Endothelial cell (in vitro differentiated cells): Measurements from ENCODE around the gene SLC38A7. TPM values are rescaled to one million over a fixed set of nuclear protein-coding genes. Genes with fewer than 3 reads are reported as not detected.

Experiments used
- DNase-seq: peaks from one replicate; pipeline ENCODE4 v3.0.0; 2021; ENCODE audit warnings: low spot score
- H3K27ac Mint-ChIP-seq: one replicate; pipeline ENCODE4 v1.8.0; 2021; ENCODE audit warnings: mixed read lengths, inconsistent platforms; ENCODE audit not compliant: unreplicated experiment
- H3K27me3 Mint-ChIP-seq: one replicate; pipeline ENCODE4 v1.8.0; 2021; ENCODE audit warnings: mild to moderate bottlenecking, moderate library complexity, mixed read lengths, inconsistent platforms; ENCODE audit not compliant: unreplicated experiment
- H3K36me3 Mint-ChIP-seq: one replicate; pipeline ENCODE4 v1.8.0; 2021; ENCODE audit warnings: mild to moderate bottlenecking, low read depth, mixed read lengths, inconsistent platforms; ENCODE audit not compliant: unreplicated experiment
- H3K4me1 Mint-ChIP-seq: one replicate; pipeline ENCODE4 v1.8.0; 2021; ENCODE audit warnings: mild to moderate bottlenecking, mixed read lengths, inconsistent platforms; ENCODE audit not compliant: unreplicated experiment
- H3K4me3 Mint-ChIP-seq: one replicate; pipeline ENCODE4 v1.8.0; 2021; ENCODE audit warnings: mild to moderate bottlenecking, mixed read lengths, inconsistent platforms; ENCODE audit not compliant: unreplicated experiment
- H3K9me3 Mint-ChIP-seq: one replicate; pipeline ENCODE4 v1.8.0; 2021; ENCODE audit warnings: mixed read lengths, inconsistent platforms; ENCODE audit not compliant: unreplicated experiment
- total RNA-seq: library from RNA; stranded (reverse); fragmentation: NEBNext Ultra II Directional; extraction: Animal tissue kit (Norgen Biotek cat#: 25700); gene quantifications from one replicate; pipeline ENCODE4 v1.2.1, GENCODE V29; 2021; ENCODE audit not compliant: unreplicated experiment
- TF ChIP-seq, protein P1 (sequence below): fragments of 200-600 bp; sonication (generic); IDR thresholded peaks from one replicate; pipeline ENCODE4 v1.5.0; 2021; ENCODE audit warnings: antibody characterized with exemption; ENCODE audit not compliant: unreplicated experiment

SLC38A7 gene
- total RNA-seq, 1 donor from 2014 or later, result 56.7 TPM

GRCh38 chr16:58655215-58655596, 29.4 kb downstream of the SLC38A7 start:
- Mint-ChIP-seq H3K27ac (no peak overlapping the region), H3K36me3 (no peaks in the 10 kb centered on the region), H3K4me1 (no peaks in the 10 kb centered on the region), H3K4me3 (no peak overlapping the region), H3K27me3 (peaks cover 4% of the 10 kb centered on the region), H3K9me3 (no peaks in the 10 kb centered on the region)
- no peak for DNase-seq
- TF ChIP-seq, protein P1, sequence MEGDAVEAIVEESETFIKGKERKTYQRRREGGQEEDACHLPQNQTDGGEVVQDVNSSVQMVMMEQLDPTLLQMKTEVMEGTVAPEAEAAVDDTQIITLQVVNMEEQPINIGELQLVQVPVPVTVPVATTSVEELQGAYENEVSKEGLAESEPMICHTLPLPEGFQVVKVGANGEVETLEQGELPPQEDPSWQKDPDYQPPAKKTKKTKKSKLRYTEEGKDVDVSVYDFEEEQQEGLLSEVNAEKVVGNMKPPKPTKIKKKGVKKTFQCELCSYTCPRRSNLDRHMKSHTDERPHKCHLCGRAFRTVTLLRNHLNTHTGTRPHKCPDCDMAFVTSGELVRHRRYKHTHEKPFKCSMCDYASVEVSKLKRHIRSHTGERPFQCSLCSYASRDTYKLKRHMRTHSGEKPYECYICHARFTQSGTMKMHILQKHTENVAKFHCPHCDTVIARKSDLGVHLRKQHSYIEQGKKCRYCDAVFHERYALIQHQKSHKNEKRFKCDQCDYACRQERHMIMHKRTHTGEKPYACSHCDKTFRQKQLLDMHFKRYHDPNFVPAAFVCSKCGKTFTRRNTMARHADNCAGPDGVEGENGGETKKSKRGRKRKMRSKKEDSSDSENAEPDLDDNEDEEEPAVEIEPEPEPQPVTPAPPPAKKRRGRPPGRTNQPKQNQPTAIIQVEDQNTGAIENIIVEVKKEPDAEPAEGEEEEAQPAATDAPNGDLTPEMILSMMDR, result no peak

DNA sequence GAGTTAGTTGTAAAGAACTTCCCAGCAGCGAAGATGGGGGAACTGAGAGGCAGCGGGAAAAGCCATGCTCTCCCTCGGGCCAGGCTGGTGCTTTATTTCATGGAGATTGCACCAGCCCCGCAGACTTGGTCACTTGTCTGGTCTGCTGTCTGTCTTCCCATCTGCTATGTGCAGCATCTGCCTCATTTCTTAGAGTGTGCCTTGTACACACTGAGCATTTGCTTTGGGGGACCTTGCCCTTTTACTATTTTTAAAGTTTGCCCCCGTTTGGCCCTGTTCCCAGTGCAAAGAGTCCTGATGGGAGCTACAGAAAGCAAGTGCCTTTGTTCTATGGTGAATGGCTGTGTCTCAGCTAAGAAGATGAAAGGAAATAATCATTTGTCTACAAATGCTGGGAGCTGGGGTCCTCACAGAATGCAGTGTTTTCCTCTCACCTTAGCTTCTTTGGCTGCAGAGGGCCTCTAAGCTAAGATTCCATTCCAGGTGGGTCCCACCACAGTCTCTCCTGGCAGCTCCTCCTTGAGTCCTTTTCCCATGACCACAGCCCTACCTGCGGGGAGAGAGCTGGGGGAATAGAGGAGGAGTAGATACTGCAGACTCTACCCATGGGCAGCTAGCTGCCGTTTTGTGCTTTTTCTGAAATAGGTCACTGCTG, 29.9 kb downstream of the SLC38A7 start:
- Mint-ChIP-seq H3K4me3 (no peak overlapping the region), H3K27ac (no peak overlapping the region), H3K27me3 (no peaks in the 10 kb centered on the region), H3K4me1 (no peaks in the 10 kb centered on the region), H3K36me3 (no peaks in the 10 kb centered on the region), H3K9me3 (no peaks in the 10 kb centered on the region)
- no peak for DNase-seq
- TF ChIP-seq, protein P1, result no peak

DNA sequence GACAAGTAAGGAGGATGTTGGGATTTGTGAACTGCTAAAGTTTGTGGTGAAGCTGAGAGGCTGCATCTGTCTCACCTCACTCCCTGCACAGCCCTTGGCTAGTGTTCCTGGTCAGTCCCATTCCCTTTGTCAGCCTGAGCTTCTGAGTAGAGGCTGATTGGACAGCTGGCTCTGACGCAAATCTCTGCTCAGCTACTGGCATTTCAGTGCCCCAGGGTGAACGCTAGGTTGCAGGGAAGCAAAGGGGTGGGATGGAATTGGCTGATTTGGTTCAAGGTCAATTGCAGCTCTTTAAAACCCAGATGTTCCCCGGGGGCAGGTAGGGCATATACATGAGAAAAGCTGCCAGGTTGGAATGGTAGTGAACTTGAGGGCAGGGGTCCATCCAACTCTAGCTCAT, 31.8 kb downstream of the SLC38A7 start:
- no peak overlapping the region for H3K27ac Mint-ChIP-seq
- TF ChIP-seq, protein P1, result no peak
- H3K9me3 Mint-ChIP-seq, result no peaks in the 10 kb centered on the region
- H3K4me3 Mint-ChIP-seq, result no peak overlapping the region
- no peak for DNase-seq
- no peaks in the 10 kb centered on the region for H3K27me3 Mint-ChIP-seq
- H3K4me1 Mint-ChIP-seq, result peaks cover 2% of the 10 kb centered on the region
- H3K36me3 Mint-ChIP-seq, result no peaks in the 10 kb centered on the region

GRCh38 chr16:58651965-58652348, 32.6 kb downstream of the SLC38A7 start:
- DNase-seq, result no peak
- no peaks in the 10 kb centered on the region for H3K36me3 Mint-ChIP-seq
- no peaks in the 10 kb centered on the region for H3K27me3 Mint-ChIP-seq
- no peak overlapping the region for H3K4me3 Mint-ChIP-seq
- H3K4me1 Mint-ChIP-seq, result peaks cover 2% of the 10 kb centered on the region
- TF ChIP-seq, protein P1, result no peak
- no peaks in the 10 kb centered on the region for H3K9me3 Mint-ChIP-seq
- no peak overlapping the region for H3K27ac Mint-ChIP-seq

DNA sequence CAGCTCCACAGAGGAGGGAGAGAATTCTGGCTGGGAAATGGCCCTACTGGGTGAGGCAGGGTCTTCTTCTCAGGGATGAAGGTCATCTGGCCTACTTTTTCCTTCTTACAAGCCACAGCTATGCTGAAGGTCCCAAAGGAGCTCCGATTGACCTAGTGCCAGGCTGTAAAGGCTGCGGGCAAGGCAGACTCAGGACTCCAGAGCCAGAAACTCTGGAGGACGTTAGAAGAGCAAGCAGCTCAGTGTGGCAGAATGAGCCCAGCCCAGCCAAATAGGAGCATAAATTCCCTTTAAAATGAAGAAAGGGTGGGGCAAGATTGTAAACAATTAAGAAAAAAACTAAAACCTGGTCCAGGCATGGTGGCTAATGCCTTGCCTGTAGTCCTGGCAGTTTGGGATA, 34.9 kb downstream of the SLC38A7 start:
- TF ChIP-seq, protein P1, result no peak
- Mint-ChIP-seq H3K4me3 (no peak overlapping the region), H3K4me1 (peaks cover 2% of the 10 kb centered on the region), H3K27me3 (peaks cover under 1% of the 10 kb centered on the region), H3K27ac (no peak overlapping the region), H3K9me3 (no peaks in the 10 kb centered on the region), H3K36me3 (no peaks in the 10 kb centered on the region)
- DNase-seq, result no peak
